Upper lobe of left lung (tissue), 4 donors: ENCODE measurements around the gene FTO.

Experiments used
- CTCF ChIP-seq, 6 experiments: fragments of 450-650 bp in 4 of 6; fragments of 200-600 bp in 2 of 6; sonication (generic) in 2 of 6; IDR thresholded peaks; one replicate each; pipeline ENCODE4 v1.5.1; 2016 to 2019; ENCODE audit warnings: antibody characterized with exemption in 6 of 6
- EP300 ChIP-seq, 4 donors: sonication (generic); formaldehyde crosslinking; IDR thresholded peaks; one replicate each; pipeline ENCODE4 v1.5.1; 2017; ENCODE audit warnings: antibody characterized with exemption in 4 of 4, control low read depth in 2 of 4
- POLR2A ChIP-seq, 4 donors: fragments of 450-650 bp; IDR thresholded peaks; one replicate each; pipeline ENCODE4 v1.5.1; 2016 to 2017; ENCODE audit warnings: antibody characterized with exemption in 4 of 4, mild to moderate bottlenecking in 2 of 4

- no peak for TF ChIP-seq POLR2A (IDR thresholded peaks at IDR 0.05)
- TF ChIP-seq CTCF (IDR thresholded peaks at IDR 0.05), result no peak
- no peak for TF ChIP-seq EP300 (IDR thresholded peaks at IDR 0.05)
Observed at GRCh38 chr16:53714205-53715022, 10.5 kb downstream of the FTO start.
